Hematopoietic multipotent progenitor cell treated with erythropoietin and hydrocortisone succinate and interleukin-3 and kit ligand, for 6 days (in vitro differentiated cells): ENCODE results near the gene CRIP2.
A peak's percentile ranks its signal among the peaks of the same experiment; 100 is the strongest.

Experiments
- DNase-seq: peaks from one replicate; pipeline ENCODE4 v3.0.0-alpha.2; 2015

The CRIP2 gene

DNA sequence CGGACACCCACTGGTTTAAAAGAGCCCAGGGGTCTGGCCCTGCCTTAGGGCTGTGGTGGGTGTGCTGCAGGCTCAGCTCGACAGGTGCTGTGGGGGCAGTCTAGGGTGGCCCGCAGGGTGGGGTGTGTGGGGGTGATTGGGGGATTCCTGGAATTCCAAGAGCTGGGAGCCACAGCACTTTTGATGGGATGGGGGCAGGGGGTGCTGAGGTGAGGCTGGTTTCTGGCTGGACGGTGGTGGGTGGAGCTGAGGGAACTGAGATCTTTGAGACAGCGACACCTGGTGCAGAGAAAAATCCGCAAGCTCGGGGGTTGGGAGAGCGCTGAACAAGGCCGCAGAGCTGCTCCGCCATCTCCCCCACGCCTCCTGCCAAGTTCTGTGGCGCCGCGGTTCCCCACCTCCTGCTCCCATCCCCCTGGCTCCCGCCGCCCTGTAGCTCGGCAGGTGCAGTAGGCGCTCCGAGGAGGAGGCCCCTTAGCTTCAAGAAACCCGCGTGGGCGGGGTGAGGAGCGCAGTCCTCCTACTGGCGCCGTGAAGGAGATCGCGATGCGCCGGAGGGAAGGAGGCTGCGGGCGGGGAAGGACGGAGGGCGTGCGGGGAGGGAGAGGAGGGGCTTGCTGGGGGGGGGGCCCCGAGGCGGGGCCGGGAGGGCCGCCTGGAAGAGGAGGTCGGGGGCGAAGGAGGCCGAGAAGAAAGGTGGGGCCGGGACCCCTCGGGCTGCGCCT lies 15.1 kb downstream of the CRIP2 start:
- peak; percentile 93 for DNase-seq

DNA sequence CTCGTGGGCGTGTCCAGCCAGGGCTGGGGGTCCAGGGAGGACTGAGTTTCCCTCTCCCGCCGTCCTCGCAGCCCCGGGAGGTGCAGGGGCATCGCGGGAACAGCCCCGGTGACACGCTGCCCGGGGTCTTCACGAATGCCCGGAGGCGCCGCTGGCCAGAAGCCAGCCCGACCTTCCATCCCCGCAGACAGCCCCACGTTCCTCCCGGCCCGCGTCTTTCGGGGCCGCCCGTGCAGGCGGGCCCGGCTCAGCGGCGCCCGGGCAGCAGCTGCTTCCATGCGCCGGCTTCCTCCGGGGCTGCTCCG lies 15.6 kb downstream of the CRIP2 start:
- DNase-seq, result no peak

DNA sequence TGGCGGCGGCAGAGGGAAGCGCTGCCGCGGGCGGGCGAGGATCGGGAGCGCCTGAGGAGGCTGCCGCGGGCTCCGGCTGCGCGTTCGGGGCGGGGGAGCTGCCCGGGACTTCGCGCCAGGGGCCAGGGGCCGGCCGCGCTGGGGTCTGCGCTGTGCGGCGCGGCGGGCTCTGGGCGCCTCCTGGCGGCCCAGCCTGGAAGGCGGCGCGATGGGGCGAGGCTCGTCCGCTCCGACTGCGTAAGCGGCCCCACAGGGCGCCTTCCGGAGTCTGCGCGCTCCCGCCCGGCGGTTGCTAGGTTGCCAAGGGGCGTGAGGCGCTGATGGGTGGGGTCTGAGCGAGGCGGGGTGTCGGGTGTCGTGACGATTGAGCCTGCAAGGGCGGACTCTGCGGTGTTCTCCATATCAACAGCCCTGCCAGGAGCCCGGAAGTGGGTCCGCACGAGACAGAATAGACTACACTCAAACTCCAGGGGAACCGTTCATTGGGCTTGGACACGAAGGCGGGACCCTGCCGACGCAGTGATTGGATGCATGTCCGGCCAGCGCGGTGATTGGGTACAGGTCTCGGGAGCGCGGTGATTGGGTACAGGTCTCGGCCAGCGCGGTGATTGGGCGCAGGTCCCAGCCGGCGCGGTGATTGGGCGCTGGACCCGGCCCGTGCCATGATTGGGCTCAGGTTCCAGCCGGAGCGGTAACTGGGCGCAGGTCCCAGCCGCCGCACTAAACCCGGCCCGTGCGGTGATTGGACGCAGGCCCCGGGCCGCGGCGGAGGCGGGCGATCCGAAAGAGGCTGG lies 16.1 kb downstream of the CRIP2 start, which contains the start of gene TEDC1:
Gene TEDC1, plus strand, starts transcription at position 675 of the 794 bp plus-strand sequence. CDS start 130 bp downstream, outside the sequence.
- peak; percentile 100 for DNase-seq

DNA sequence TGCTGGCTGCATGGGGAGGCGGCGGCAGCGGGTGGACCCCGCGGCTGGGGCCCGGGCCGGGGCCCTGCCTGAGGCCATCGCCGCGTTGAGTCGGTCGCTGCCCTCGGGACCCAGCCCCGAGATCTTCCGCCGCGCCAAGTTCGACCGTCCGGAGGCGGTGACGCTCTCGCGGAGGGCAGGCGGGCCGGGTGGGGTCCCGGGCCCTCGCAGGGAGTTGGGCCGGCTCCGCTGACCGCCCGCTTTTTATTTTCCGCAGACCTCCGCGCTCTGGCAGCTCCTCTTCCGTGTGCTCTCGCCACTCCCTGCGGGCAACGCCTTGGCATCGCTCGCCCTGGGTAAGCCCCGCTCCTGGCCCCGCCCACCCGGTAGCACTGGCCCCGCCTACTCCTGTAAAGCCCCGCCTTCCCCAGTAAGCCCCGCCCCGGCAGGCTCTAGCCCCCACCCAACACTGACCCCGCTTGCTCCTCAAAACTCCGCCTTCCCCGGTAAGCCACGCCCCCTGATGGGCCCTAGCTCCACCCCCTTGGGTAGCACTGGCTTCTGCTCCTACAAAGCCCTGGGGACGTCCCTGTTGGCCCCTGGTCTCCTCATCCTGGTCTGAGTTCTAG lies 16.8 kb downstream of the CRIP2 start:
- DNase-seq, result peak; percentile 94

DNA sequence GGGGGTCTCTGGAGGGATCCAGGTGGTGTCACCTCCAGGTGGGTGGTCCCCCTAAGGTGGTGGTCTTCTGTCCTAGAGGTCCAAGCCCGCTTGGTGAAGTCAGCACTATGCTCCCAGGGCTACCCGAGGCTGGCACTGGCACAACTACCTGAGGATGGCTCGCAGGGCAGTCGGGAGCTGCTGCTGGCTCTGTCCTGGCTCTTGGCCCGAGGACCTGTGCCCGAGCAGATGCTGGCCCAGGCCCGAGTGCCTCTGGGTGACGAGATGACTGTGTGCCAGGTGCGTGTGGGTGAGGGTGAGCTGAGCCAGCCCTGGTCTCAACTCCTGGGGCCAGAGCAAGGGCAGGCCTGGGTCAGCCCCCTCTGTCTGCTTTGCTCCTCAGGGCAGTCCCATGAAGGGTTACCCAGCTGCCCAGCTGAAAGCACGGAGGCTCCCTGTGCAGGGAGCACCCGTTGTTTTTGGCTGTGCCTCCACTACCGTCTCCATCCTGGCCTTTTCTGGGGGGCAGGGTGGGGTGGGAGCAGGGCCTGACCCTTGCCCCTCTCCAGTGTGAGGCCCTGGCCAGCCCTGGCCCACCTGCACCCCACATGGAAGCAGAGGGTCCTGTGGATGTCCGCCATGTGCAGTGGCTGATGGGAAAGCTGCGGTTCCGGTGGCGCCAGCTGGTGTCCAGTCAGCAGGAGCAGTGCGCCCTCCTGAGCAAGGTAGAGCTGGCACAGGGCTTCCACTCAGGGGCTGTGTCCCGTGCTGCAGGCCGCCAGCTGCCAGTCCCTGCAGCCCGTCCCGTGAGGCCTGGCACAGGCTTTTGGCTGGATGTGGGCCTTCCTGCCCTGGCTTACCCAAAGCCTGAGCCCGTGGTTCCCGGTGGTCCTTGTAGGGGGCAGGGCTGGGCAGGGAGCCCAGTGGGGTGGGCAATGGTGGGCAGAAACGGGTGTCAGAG lies 17.7 kb downstream of the CRIP2 start:
- no peak for DNase-seq

DNA sequence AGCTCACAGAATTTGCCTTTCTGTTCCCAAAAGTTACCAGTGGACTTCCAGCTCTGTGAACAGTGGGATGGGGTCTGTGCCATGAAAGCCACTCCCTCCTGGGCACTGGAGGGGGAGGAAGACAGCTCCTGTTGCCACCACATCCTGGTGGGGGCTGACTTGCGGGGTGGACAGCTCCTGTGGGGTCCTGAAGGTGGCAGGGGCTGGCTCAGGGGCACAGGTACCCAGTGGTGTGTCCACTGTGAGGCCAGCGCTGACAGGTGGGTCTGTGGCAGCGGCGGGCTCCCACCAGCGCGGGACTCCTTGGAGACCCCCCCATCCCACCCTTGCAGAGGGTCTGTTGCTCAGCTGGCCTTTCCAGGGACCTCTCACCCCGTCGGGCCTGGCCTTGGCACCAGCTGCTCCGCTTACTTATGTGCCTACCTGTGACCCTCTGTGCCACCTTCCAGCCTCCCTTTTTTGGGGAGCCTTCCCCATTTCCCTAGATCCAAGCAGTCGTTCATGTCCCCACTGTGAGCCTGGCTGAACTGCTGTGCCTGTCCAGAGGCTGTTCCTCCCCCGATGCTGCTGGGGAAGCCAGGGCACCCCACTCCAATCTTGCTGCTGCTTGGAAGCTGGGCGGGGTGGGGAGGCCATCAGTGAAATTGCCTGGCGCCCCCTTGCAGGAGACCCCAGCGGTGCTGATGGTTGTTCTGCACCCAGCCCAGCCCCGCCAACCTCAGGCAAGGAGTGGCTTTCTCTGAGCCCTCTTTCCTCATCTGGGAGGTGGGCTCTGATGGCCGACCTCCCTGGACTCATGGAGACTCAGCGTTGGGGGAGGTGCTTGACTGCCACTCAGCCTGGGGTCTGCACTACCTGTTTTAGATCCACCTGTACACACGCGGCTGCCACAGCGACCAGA lies 18.6 kb downstream of the CRIP2 start:
- no peak for DNase-seq

DNA sequence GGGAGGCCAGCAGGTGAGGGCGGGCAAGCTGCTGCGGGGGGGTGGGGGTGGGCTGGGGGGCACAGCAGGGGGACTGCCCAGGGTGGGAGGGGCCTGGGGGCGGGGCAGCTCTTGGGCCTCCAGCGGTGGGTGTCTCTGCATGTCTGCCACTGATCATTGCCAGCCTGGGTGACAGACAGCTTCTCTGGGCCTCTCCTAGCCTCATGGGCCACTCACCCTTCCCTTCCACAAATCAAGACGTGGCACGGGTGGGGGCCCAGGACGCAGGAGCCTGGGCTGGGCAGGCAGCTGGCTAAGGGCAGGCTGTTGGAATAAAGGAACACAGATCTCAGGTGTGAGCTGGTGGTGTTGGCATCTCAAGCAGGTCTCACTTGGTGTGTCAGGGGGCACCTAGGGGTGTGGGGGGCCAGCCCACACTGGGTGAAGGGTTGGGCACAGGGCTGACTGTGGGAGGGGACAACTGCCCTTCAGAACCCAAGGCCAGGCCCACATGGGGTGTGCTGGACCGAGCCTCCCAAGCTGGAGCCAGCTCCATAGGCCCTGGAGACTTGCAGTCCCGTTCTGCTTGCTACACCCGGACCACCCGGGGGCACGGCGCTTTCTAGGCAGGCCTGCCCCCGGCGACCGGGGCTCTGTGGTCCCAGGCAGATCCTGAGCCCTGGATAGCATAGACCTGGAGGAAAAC lies 19.4 kb downstream of the CRIP2 start:
- DNase-seq, result no peak

DNA sequence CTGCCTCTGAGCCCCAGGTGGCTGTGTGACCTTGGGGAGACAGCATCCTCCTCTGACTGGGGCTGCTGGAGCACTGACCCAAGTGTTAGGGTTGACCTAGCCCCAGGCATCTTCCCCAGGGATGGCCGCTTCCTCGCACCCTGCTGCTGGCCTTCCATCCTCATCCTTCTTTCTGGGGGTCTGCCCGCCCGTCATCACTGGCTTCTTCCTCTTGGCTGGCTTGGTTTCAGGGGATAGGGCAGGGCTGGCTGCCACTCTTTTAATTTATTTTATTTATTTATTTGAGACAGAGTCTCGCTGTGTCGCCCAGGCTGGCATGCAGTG lies 19.9 kb downstream of the CRIP2 start:
- no peak for DNase-seq

DNA sequence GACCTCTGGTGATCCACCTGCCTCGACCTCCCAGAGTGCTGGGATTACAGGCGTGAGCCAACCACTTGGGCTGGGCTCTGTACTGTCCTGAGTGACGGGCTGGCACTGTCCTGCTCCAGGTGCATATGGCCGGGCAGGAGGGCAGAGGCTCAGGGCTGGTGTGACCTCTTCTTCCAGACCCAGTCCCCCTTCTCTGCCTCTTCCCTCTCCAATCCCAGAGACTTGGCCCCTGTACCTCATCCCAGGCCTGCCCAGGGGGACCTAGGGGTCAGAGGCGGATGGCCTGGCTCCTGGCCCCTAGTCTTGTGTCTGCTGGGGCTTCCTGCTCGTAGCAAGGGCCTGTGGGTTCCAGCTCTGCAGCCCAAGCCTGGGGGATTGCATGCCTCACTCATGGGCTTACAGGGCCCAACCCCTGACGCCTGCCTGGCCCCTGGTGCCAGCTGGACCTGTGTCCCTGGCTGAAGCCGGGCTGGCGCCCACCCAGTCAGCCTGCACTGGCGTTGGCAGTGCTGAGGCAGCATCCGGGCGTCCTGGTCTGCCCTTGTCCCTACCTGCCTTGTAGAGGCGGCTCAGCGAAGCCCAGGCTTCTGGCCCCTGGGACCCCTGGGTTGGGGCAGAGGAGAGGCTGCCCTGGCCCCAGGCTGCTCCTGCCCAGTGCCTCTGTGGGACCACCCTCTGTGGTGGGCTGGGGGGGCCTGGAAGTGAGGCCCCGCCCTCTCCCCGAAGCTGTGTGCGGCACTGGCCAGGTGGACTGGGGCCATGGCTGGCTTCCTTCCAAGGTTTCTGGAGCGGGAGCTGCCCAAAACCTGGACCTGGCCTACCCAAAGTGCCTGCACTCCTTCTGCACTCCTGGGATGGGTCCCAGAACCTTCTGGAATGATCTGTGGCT lies 20.7 kb downstream of the CRIP2 start:
- no peak for DNase-seq

DNA sequence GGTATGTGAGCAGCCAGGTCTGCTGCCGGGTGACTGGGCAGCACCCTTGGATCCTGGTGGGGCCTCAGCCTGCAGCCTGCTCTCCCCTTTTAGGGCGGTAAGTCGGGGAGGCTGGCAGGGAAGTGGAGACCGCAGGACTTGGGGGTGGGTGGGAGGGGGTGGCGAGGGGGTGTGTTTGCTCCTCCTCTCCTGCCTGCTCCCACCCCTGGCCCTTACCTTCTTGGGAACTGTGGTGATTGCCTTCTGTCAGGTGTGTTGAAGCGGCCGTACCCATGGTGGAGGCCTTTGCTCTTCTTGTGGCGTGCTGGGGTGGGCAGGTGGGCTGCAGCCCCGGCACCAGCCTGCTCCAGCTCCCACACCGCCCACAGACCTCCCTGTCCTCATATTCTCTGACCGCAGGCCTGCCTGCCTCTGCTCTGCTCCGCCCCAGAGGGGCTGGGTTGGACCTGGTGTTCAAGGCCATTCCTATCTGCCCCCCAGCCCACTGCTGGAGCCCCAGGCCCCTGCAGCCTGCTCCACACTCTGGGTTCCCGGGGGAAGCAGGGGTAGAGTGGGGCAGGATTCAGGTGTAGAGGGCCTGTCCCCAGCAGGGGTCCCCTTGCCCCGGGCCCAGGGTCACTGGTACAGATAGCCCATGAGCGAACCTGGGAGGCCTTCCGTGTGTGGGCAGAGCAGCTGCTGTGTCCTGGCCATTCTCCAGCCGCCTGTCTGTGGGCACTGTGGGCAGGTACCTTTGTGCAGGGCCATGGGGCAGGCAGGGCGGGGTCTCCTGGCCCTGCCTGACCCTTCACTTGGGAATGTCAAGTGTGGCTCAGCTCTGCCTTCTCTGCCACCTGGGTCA lies 21.6 kb downstream of the CRIP2 start:
- no peak for DNase-seq

DNA sequence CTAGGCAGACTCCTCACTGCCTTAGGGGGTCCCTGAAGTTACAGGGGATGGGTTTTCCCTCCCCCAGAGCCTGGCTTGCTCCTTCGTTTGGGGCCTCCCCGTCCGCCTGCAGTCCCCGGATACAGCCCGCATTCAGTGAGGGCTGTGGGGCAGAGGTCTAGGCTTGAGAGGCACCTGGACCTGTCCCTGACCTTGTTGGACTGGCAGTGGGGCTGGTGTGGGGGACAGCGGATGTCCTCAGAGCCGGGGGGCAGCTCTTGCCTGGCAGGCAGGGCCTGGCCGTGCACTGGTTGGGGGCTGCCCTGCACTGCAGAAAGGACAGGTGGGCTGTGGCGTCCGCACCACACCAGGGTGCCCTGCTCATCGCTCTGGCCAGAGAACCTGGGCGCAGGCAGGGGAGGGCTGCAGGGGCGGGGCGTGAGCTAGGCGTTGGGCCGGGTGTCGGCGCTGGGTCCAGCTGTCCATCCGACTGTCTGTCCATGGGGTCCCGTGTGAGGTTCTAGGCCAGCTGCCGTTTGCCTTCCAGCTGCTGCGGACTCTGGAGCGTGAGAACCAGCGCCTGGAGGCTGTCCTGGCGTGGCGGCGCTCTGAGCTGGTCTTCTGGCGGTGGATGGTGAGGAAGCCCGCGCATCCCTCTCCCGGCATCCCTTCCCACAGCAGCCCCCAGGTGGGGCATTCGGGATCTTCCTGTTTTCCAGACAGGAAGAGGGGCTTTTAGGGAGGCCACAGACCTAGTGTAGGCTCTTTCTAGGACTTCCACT lies 22.4 kb downstream of the CRIP2 start:
- DNase-seq, result no peak

DNA sequence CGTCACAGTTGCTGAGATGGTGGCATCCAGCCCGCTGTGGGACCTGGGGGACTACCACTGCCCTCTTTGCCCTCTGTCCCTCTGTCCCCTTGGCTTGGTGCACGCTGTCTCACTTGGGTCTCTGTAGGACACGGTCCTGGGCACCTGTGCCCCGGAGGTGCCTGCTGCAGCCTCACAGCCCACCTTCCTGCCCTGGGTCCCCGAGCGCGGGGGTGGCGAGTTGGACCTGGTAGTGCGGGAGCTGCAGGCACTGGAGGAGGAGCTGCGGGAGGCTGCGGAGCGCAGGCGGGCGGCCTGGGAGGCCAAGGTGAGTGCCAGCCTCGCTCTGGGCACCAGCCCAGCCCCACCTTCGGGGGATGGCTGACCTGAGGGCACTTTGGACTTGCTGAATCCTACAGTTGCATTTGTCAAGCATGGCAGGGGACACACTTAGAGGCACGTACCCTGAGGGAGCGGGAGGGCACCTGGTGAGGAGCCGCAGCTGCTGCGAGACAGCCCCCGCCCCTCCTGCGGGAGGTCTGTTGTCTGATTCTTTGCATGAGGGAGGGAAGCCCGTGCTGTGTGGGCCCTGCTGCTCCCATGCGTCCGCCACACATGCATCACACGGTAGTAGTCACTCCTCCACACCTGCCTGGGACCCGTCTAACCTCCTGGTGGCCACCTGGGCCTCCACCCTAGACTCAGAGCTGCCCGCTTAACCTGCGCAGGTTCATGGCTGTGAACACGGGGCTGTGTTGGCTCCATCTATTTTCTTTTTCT lies 23.2 kb downstream of the CRIP2 start:
- no peak for DNase-seq

DNA sequence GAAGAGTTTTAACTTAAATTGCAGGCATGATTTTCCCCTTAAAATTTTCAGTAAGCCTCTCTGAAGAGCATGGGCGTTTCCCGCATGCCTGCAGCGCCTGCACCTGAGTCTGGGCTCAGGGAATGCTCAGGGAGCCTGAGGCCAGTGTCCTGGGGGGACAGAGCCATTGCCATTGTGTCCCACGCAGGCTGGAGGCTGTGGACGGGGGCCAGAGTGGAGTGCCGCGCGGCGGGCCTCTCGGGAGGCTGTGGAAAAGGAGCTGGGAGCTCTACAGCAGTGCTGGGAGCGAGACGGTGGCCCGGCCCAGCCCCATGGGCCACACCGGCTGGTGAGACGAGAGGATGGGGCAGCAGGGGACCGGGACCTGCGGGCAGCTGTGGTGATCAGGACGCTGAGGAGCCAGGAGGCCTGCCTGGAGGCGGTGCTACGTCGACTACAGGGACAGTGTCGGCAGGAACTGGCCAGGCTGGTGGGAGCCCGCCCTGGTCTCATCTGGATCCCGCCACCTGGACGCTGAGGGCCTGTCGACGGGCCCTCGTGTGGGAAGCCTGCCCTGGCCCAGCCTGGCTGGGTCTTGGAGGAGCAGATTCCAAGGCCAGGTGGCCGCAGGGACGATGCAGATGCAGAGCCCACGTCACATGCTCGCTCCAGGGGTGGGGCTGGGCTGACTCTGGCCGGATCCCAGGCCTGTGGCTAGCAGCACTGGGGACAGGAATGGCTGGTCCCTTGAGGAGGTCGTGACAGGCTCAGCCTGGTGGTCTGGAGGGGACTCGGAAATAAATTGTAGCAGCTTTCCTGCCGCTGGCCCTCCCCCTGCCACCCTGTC lies 24.0 kb downstream of the CRIP2 start:
- no peak for DNase-seq

DNA sequence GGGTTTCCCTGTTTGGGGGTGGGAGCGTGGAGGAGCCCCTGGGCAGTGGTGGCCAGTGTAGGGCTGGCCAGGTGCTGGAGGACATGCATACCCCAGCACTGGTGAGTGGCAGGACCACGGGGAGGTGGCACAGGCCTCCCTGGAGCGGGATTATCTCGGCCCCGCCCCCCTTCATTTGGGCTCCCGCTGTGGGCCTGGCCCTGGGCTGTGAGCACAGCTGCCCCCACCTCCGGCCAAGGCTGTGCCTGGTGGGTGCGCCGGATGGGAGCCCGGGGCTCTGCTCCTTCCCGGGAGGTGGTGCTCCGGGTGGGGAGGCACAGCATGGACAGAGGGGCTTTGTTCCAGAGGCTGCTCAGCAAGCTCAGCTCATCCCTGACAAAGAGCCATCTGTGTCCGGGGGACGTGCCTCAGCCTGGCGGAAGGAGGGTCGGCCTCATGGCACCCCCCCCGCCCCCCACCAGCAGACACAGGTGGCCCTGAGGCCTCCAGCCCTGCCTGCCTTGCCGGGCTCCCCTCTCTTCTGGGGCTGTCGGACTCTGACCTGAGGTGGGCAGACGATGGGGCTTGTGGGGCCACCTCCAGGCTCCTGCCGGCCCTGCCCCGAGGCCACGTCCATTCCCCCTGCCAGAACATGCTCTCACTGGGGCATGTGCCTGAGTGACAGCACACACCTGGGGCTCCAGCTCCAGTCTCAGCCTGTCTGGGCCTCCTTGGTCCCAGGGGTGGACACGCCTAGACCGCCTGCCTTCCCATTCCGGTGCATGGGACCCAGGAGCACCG lies 24.8 kb downstream of the CRIP2 start:
- no peak for DNase-seq

DNA sequence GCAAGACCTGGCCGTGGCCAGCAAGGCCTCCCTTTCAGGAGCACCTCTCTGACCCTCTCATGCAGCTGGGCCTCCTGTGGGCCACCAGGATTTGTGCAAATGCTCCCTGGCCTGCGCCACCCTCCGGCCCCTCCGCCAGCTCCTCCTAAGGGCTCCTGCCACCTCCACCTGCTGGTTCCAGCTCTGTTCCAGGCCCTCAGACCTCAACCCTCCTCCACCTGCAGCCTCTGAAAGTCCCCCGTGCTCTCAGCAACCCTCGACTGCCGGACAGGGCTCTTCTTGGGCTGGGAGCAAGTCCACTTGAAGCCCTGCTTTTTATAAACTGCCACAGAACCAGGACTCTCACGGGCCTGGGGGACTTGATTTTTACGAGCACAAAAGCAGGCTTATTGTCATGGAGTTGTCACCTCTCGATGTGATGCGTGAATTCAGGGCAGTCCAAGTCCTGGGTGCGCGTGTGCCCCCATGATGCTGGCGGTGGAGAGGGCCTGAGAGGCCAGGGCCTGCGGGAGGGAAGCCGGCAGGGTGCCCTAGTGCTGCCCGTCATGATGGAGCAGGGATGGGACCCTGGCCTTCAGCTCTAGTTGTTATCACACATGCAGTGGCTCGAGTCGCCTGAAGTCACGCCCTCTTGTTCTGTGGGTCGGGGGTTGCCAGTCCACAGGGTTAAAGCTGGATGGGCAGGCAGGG lies 25.6 kb downstream of the CRIP2 start:
- DNase-seq, result no peak
